GM12892 (cell line): ENCODE data around the gene PSG4.
"Not testable (repeated sequence)": the region's sequence is repeated elsewhere in the genome, so short reads cannot be mapped to it uniquely, and the experiment has no call there.

Experiments
- DNase-seq: peaks from one replicate; pipeline ENCODE4 v3.0.0; 2011; ENCODE audit not compliant: insufficient read length
- FAIRE-seq: peaks from 2 replicates; lab custom pipeline; 2011; peaks lifted over from hg19 to GRCh38; lab: Jason Lieb, UNC
- POLR2A ChIP-seq: IDR thresholded peaks from 2 replicates; pipeline ENCODE4 v1.6.1; 2011; ENCODE audit warnings: low read depth, low read length, control low read depth
- POLR2AphosphoS5 ChIP-seq: IDR thresholded peaks from 2 replicates; pipeline ENCODE4 v1.6.1; 2011; ENCODE audit warnings: low read depth, low read length, control low read depth
- TAF1 ChIP-seq: IDR thresholded peaks from 2 replicates; pipeline ENCODE4 v1.6.1; 2011; ENCODE audit warnings: low read depth, mild to moderate bottlenecking, control low read depth, low read length, borderline replicate concordance

PSG4 gene

DNA sequence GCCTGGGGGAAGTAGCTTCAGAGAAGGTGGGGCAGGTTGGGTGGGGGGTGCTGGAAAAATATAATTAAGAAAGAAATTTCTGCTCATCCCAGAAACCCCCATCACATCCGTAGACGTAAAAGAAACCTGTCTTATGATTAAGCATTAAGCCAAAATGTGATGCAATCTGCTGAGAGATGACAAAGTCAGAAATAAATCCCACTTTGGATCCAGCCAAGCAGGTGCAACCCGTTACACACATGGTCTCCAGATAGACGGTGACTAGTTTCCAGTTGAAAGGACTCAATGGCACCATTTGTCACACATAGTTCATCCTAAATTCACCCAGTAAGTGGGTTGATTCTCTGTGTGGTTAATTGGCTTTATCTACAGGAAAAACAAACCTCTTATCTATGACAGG is 53.2 kb downstream of the PSG4 start:
- DNase-seq (no peak), FAIRE-seq (no peak)
- TF ChIP-seq TAF1 (no peak), POLR2A (no peak), POLR2AphosphoS5 (no peak)

DNA sequence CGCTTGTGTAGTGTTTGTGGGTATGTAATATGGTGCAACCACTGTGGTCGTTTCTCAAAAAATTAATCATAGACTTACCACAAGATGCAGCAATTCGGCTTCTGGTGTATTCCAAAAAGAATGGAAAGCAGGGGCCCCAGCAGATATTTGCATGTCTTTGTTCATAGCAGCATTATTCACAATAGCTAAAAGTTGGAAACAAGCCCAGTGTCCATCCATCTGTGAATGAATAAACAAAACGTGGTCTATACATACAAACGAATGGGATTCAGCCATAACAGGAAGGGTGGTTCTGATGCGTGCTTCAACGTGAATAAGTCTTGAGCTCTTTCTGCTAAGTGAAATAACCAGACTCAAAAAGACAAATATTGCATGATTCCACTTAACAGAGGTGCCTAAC is 55.6 kb downstream of the PSG4 start:
- not testable (repeated sequence) for DNase-seq, FAIRE-seq

DNA sequence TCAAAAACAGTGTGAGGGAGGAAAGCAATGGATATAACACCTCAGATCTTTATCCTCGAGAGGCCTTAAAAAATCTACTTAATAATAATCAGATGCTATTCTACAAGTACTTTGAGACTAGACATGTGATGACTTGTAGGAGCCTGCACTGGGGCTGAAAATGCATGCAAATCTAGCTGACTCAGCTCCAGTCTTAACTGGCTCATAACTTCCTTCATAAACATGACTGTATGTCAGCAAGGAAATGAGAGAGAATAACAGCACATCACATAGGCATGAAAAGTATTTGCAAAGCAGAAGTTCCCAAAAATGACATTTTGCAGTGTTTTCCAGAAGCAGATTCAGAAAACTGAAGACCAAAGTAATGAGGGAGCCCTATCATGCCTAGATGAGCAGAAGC is 57.2 kb downstream of the PSG4 start:
- FAIRE-seq, result no peak
- no peak for TF ChIP-seq POLR2A
- TF ChIP-seq POLR2AphosphoS5, result no peak
- no peak for TF ChIP-seq TAF1
- no peak for DNase-seq
